Glutamatergic neuron (in vitro differentiated cells): Measurements from ENCODE around the gene RASSF8. TPM values are rescaled to one million over a fixed set of nuclear protein-coding genes. Genes with fewer than 3 reads are reported as not detected.

Experiments
- DNase-seq: peaks from one replicate; pipeline ENCODE4 v3.0.0; 2022
- H3K27ac Mint-ChIP-seq: one replicate; pipeline ENCODE4 v1.8.0; 2020; ENCODE audit warnings: mild to moderate bottlenecking, mixed read lengths, inconsistent platforms; ENCODE audit not compliant: unreplicated experiment
- H3K27me3 Mint-ChIP-seq: one replicate; pipeline ENCODE4 v1.8.0; 2020; ENCODE audit warnings: mild to moderate bottlenecking, moderate library complexity, mixed read lengths, inconsistent platforms; ENCODE audit not compliant: unreplicated experiment
- H3K36me3 Mint-ChIP-seq: one replicate; pipeline ENCODE4 v1.8.0; 2020; ENCODE audit warnings: mild to moderate bottlenecking, mixed read lengths, inconsistent platforms; ENCODE audit not compliant: unreplicated experiment
- H3K4me1 Mint-ChIP-seq: one replicate; pipeline ENCODE4 v1.8.0; 2020; ENCODE audit warnings: mild to moderate bottlenecking, low read depth, mixed read lengths, inconsistent platforms; ENCODE audit not compliant: unreplicated experiment
- H3K4me3 Mint-ChIP-seq: one replicate; pipeline ENCODE4 v1.8.0; 2020; ENCODE audit warnings: mild to moderate bottlenecking, mixed read lengths, inconsistent platforms; ENCODE audit not compliant: unreplicated experiment
- H3K9me3 Mint-ChIP-seq: one replicate; pipeline ENCODE4 v1.8.0; 2020; ENCODE audit warnings: mild to moderate bottlenecking, moderate library complexity, mixed read lengths, inconsistent platforms; ENCODE audit not compliant: unreplicated experiment
- total RNA-seq: library from RNA; stranded (reverse); fragmentation: NEBNext Ultra II Directional; extraction: Animal tissue kit (Norgen Biotek cat#: 25700); gene quantifications from one replicate; pipeline ENCODE4 v1.2.1, GENCODE V29; 2021; ENCODE audit not compliant: unreplicated experiment
- TF ChIP-seq, protein P1 (sequence below): fragments of 200-600 bp; sonication (generic); IDR thresholded peaks from one replicate; pipeline ENCODE4 v1.5.0; 2021; ENCODE audit not compliant: partially characterized antibody, unreplicated experiment

RASSF8 gene
- total RNA-seq, 1 donor from 2014 or later: 41.3 TPM

DNA sequence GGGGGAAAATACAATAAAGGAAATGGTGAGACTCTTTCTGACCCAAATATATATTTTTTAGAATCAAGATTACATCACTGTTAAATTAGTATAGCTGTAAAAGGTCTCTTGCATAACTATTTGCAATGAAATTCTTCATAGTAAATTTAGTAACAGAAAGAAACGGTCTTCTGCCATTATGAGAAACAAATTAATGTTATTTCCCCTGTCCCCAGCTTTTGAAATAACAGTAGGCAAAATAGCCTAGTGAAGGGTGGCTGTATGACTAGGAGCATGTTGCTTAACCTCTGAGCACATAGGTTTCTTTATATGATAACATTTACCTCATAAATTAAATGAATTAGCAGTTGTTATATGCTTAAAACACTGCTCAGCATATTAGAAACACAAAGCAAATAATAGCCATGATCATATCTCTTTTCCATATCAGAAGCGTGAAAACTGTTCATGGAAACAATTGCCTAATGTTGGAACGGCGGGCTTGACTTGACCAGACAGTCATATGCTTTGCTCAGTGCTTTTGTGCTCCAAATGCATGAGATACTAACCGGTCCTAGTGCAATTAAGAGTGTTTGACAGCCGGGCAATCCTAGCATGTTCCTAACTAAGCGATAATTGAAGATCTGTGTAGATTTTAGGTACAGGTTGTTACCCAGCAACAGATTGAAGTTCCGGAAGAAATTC, 142.3 kb downstream of the RASSF8 start:
- Mint-ChIP-seq H3K4me1 (no peaks in the 10 kb centered on the region), H3K27ac (no peak overlapping the region), H3K36me3 (no peaks in the 10 kb centered on the region), H3K27me3 (no peaks in the 10 kb centered on the region), H3K9me3 (no peaks in the 10 kb centered on the region), H3K4me3 (no peak overlapping the region)
- DNase-seq: no peak
- TF ChIP-seq, protein P1, sequence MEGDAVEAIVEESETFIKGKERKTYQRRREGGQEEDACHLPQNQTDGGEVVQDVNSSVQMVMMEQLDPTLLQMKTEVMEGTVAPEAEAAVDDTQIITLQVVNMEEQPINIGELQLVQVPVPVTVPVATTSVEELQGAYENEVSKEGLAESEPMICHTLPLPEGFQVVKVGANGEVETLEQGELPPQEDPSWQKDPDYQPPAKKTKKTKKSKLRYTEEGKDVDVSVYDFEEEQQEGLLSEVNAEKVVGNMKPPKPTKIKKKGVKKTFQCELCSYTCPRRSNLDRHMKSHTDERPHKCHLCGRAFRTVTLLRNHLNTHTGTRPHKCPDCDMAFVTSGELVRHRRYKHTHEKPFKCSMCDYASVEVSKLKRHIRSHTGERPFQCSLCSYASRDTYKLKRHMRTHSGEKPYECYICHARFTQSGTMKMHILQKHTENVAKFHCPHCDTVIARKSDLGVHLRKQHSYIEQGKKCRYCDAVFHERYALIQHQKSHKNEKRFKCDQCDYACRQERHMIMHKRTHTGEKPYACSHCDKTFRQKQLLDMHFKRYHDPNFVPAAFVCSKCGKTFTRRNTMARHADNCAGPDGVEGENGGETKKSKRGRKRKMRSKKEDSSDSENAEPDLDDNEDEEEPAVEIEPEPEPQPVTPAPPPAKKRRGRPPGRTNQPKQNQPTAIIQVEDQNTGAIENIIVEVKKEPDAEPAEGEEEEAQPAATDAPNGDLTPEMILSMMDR: no peak

- TF ChIP-seq, protein P1: no peak
- no peaks in the 10 kb centered on the region for H3K27me3 Mint-ChIP-seq
- no peak overlapping the region for H3K27ac Mint-ChIP-seq
- no peaks in the 10 kb centered on the region for H3K4me1 Mint-ChIP-seq
- H3K36me3 Mint-ChIP-seq: no peaks in the 10 kb centered on the region
- DNase-seq: no peak
- H3K9me3 Mint-ChIP-seq: no peaks in the 10 kb centered on the region
- H3K4me3 Mint-ChIP-seq: no peak overlapping the region
Measured at GRCh38 chr12:26101350-26101734, 142.9 kb downstream of the RASSF8 start.

DNA sequence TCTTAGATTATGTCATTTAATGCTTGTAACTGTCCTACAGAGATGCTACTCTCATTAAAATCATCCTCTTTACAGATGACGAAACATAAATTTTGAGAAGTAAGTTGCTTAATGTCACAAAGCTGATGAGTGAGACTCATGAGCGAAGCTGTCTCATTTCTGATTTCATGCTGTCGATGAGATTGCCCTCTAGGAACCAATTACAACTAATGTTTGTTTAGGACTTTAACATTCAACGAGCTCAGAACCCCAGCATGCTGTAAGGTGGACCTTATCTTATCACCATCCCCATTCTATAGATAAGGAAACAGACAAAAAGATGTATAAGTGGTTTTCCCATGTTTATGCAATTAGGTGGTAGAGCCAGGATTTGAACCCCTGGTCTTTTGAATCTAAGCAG, 143.3 kb downstream of the RASSF8 start:
- no peak for DNase-seq
- H3K9me3 Mint-ChIP-seq: no peaks in the 10 kb centered on the region
- no peak overlapping the region for H3K4me3 Mint-ChIP-seq
- H3K27ac Mint-ChIP-seq: no peak overlapping the region
- H3K27me3 Mint-ChIP-seq: no peaks in the 10 kb centered on the region
- no peaks in the 10 kb centered on the region for H3K4me1 Mint-ChIP-seq
- no peaks in the 10 kb centered on the region for H3K36me3 Mint-ChIP-seq
- TF ChIP-seq, protein P1: no peak

DNA sequence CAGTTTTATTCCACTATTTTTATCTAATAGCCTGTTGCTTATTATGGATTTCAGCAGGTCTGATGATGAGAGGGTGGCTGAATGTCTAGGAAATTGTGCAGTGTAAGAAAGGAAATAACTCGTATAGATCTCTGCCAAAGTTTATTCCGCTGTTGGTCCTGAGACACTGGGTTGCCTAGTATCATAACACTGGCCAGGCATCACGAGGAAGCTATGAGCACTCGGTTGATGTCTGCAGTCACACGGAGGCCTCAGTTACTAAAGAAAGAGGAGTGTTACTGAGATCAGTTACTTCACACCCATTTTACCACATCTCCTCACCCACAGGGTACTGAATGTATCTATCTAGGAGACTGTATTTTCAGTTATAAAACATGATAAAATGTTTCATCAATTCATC, 144.5 kb downstream of the RASSF8 start:
- Mint-ChIP-seq H3K27me3 (peaks cover 1% of the 10 kb centered on the region), H3K27ac (no peak overlapping the region), H3K4me3 (no peak overlapping the region), H3K4me1 (no peaks in the 10 kb centered on the region), H3K9me3 (no peaks in the 10 kb centered on the region), H3K36me3 (no peaks in the 10 kb centered on the region)
- no peak for DNase-seq
- TF ChIP-seq, protein P1: no peak

- H3K9me3 Mint-ChIP-seq: peaks cover 2% of the 10 kb centered on the region
Measured at GRCh38 chr12:26106347-26106746, 147.9 kb downstream of the RASSF8 start.

More at GRCh38 chr12:26106347-26106746, 147.9 kb downstream of the RASSF8 start:
- Mint-ChIP-seq H3K27ac (no peak overlapping the region), H3K4me1 (no peaks in the 10 kb centered on the region), H3K27me3 (peaks cover 4% of the 10 kb centered on the region), H3K4me3 (no peak overlapping the region), H3K36me3 (no peaks in the 10 kb centered on the region)
- TF ChIP-seq, protein P1: no peak
- no peak for DNase-seq
